ENCODE results near the gene ITIH5. TPM values are rescaled to one million over a fixed set of nuclear protein-coding genes. Genes with fewer than 3 reads are reported as not detected.

The ITIH5 gene
- total RNA-seq, 1 donor from 2014 or later: 1.5 TPM

GRCh38 chr10:7577176-7577575 is 89.6 kb downstream of the ITIH5 start:
- Mint-ChIP-seq H3K4me3 (ENCODE audit: low read depth) (no peak overlapping the region), H3K4me1 (ENCODE audit: low read depth) (no peaks in the 10 kb centered on the region), H3K27me3 (peaks cover 3% of the 10 kb centered on the region), H3K36me3 (ENCODE audit: insufficient read depth) (no peaks in the 10 kb centered on the region), H3K27ac (no peak overlapping the region), H3K9me3 (ENCODE audit: low read depth) (no peaks in the 10 kb centered on the region)
- no peak for DNase-seq (ENCODE audit: low spot score, unreplicated experiment)
- TF ChIP-seq, protein P1, sequence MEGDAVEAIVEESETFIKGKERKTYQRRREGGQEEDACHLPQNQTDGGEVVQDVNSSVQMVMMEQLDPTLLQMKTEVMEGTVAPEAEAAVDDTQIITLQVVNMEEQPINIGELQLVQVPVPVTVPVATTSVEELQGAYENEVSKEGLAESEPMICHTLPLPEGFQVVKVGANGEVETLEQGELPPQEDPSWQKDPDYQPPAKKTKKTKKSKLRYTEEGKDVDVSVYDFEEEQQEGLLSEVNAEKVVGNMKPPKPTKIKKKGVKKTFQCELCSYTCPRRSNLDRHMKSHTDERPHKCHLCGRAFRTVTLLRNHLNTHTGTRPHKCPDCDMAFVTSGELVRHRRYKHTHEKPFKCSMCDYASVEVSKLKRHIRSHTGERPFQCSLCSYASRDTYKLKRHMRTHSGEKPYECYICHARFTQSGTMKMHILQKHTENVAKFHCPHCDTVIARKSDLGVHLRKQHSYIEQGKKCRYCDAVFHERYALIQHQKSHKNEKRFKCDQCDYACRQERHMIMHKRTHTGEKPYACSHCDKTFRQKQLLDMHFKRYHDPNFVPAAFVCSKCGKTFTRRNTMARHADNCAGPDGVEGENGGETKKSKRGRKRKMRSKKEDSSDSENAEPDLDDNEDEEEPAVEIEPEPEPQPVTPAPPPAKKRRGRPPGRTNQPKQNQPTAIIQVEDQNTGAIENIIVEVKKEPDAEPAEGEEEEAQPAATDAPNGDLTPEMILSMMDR (IDR thresholded peaks at IDR 0.05; ENCODE audit: unreplicated experiment): no peak

DNA sequence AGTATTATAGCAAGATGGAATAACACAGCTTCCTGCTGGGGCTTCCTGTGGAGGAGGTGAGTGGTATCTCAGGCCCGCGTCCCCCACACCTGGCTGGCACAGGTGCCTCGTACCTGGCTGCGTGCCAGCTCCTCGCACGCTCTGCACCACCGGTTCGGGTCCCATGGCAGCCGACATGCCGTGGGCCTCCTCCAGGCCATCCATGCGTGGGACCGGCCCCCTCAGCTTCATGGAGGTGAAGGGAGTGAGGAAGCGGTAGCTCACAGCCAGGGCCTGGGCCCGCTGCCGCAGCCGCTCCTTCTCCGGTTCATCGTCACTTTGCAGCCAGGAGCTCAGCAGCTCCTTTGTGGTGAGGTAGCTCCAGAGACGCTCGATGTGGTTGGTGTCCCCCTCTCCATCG is 90.4 kb downstream of the ITIH5 start:
- DNase-seq (ENCODE audit: low spot score, unreplicated experiment): no peak
- Mint-ChIP-seq H3K27me3 (peaks cover 3% of the 10 kb centered on the region), H3K4me3 (ENCODE audit: low read depth) (no peak overlapping the region), H3K27ac (no peak overlapping the region), H3K36me3 (ENCODE audit: insufficient read depth) (no peaks in the 10 kb centered on the region), H3K9me3 (ENCODE audit: low read depth) (no peaks in the 10 kb centered on the region), H3K4me1 (ENCODE audit: low read depth) (no peaks in the 10 kb centered on the region)
- TF ChIP-seq, protein P1 (IDR thresholded peaks at IDR 0.05; ENCODE audit: unreplicated experiment): no peak

GRCh38 chr10:7572391-7572790 is 94.4 kb downstream of the ITIH5 start:
- Mint-ChIP-seq H3K4me3 (ENCODE audit: low read depth) (no peak overlapping the region), H3K27ac (no peak overlapping the region), H3K36me3 (ENCODE audit: insufficient read depth) (no peaks in the 10 kb centered on the region), H3K9me3 (ENCODE audit: low read depth) (no peaks in the 10 kb centered on the region), H3K27me3 (peaks cover 3% of the 10 kb centered on the region), H3K4me1 (ENCODE audit: low read depth) (no peaks in the 10 kb centered on the region)
- no peak for DNase-seq (ENCODE audit: low spot score, unreplicated experiment)
- TF ChIP-seq, protein P1 (IDR thresholded peaks at IDR 0.05; ENCODE audit: unreplicated experiment): no peak

DNA sequence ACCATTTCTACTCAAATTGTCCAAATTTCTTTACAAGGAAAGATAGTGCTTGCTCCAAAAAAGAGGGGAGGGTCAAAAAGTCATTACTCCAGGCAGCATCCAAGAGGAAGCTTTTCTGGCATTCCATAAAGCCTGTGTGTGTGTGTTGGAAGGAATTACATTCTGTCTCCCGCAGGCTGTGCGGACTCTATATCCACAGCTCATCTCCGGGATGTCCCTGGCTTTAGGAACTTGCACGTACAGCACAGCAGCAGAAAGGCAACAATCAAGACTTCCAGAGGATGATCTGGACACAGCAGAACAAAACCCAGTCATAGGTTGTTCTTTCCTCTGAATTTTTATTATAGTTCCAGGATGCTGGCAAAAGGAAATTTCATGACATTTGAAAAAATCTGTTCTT is 94.8 kb downstream of the ITIH5 start:
- H3K4me1 Mint-ChIP-seq (ENCODE audit: low read depth): no peaks in the 10 kb centered on the region
- no peak overlapping the region for H3K27ac Mint-ChIP-seq
- DNase-seq (ENCODE audit: low spot score, unreplicated experiment): no peak
- H3K36me3 Mint-ChIP-seq (ENCODE audit: insufficient read depth): no peaks in the 10 kb centered on the region
- TF ChIP-seq, protein P1 (IDR thresholded peaks at IDR 0.05; ENCODE audit: unreplicated experiment): no peak
- peaks cover 3% of the 10 kb centered on the region for H3K27me3 Mint-ChIP-seq
- no peak overlapping the region for H3K4me3 Mint-ChIP-seq (ENCODE audit: low read depth)
- no peaks in the 10 kb centered on the region for H3K9me3 Mint-ChIP-seq (ENCODE audit: low read depth)

DNA sequence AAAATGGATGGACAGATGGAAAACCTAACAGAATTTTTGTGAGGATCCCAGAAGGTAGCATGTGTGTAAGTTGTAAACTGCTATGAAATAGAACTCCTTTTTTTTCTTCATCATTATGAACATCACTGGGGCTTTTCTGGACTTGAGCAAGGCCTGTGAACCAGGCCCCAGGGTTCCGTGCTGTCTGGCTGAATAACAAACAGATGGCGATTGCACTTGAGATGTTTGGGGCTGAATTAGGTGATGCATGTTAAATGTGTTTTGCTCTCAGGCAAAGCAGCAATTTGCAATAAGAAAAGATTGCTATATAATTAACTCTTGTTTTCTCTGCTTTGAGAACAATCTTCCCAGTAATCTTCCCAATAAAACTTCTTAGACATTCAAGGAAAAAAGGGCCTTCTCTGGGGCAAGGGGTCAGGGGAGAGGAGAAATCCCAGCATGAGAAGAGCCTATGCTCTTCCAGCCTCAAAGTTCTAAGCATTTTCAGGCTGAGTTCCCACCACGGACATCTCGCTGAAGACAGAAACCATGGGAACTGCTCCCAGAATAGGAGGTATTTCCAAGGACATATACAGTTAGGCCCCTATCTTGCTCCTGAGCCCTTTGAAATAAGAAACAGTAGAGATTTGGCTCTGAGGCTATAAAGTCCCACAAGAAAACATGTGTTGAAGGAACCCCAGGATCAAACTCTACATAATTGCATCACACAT is 98.7 kb downstream of the ITIH5 start:
- H3K27me3 Mint-ChIP-seq: peaks cover 2% of the 10 kb centered on the region
- H3K36me3 Mint-ChIP-seq (ENCODE audit: insufficient read depth): no peaks in the 10 kb centered on the region
- no peak for DNase-seq (ENCODE audit: low spot score, unreplicated experiment)
- no peak overlapping the region for H3K4me3 Mint-ChIP-seq (ENCODE audit: low read depth)
- no peaks in the 10 kb centered on the region for H3K9me3 Mint-ChIP-seq (ENCODE audit: low read depth)
- no peak overlapping the region for H3K27ac Mint-ChIP-seq
- TF ChIP-seq, protein P1 (IDR thresholded peaks at IDR 0.05; ENCODE audit: unreplicated experiment): no peak
- H3K4me1 Mint-ChIP-seq (ENCODE audit: low read depth): no peaks in the 10 kb centered on the region
